Coronary artery (tissue), 2 donors: ENCODE data around the gene EFNB2.

Experiments
- DNase-seq: peaks from one replicate; pipeline ENCODE4 v3.0.0-alpha.2; 2017; ENCODE audit warnings: low spot score
- H3K27ac ChIP-seq, 2 donors: fragments of 200-600 bp; sonication (generic); one replicate each; pipeline ENCODE4 v1.5.1; 2016 to 2019
- H3K4me3 ChIP-seq: fragments of 200-600 bp; sonication (generic); 2 replicates; pipeline ENCODE4 v1.5.1; 2016; ENCODE audit warnings: mild to moderate bottlenecking, moderate library complexity
- TF ChIP-seq, protein P1 (sequence below): fragments of 200-600 bp; sonication (generic); IDR thresholded peaks from one replicate; pipeline ENCODE4 v1.5.1; 2019; ENCODE audit warnings: antibody characterized with exemption

EFNB2 gene

DNA sequence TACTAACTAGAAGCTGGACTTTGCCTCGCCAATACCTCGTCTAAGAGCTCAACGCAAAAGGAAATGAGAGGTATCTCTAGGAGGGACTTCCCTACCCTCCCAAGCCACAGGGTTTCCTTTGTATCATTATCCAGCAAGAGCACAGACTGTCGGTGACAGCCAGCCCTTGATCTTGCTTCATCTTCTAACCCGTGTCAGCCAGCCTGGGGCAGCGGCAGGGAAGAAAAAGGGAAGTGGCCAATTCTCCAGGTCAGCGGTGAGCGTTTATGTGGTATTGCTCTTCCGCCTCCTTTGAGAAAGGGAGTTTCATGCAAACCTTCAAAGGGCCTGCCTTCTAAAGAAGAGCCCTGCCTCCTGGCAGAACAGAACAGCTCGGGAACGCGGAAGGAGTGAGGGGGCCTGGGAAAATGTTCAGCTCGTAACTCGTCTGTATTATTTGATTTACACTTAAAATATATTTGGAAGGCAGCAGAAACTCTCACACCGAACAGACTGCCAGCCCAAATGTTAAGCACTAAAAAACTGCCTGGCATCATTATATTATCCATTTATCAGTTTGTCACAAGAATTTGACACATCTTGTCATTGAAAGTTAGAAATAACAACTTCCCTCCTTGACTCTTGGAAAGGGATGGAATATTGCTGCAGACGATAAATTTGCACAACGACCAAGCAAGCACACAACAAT lies 41.8 kb downstream of the EFNB2 start:
- DNase-seq, result no peak
- Histone ChIP-seq H3K27ac (no peak overlapping the region), H3K4me3 (no peak overlapping the region)
- TF ChIP-seq, protein P1, sequence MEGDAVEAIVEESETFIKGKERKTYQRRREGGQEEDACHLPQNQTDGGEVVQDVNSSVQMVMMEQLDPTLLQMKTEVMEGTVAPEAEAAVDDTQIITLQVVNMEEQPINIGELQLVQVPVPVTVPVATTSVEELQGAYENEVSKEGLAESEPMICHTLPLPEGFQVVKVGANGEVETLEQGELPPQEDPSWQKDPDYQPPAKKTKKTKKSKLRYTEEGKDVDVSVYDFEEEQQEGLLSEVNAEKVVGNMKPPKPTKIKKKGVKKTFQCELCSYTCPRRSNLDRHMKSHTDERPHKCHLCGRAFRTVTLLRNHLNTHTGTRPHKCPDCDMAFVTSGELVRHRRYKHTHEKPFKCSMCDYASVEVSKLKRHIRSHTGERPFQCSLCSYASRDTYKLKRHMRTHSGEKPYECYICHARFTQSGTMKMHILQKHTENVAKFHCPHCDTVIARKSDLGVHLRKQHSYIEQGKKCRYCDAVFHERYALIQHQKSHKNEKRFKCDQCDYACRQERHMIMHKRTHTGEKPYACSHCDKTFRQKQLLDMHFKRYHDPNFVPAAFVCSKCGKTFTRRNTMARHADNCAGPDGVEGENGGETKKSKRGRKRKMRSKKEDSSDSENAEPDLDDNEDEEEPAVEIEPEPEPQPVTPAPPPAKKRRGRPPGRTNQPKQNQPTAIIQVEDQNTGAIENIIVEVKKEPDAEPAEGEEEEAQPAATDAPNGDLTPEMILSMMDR, result no peak

DNA sequence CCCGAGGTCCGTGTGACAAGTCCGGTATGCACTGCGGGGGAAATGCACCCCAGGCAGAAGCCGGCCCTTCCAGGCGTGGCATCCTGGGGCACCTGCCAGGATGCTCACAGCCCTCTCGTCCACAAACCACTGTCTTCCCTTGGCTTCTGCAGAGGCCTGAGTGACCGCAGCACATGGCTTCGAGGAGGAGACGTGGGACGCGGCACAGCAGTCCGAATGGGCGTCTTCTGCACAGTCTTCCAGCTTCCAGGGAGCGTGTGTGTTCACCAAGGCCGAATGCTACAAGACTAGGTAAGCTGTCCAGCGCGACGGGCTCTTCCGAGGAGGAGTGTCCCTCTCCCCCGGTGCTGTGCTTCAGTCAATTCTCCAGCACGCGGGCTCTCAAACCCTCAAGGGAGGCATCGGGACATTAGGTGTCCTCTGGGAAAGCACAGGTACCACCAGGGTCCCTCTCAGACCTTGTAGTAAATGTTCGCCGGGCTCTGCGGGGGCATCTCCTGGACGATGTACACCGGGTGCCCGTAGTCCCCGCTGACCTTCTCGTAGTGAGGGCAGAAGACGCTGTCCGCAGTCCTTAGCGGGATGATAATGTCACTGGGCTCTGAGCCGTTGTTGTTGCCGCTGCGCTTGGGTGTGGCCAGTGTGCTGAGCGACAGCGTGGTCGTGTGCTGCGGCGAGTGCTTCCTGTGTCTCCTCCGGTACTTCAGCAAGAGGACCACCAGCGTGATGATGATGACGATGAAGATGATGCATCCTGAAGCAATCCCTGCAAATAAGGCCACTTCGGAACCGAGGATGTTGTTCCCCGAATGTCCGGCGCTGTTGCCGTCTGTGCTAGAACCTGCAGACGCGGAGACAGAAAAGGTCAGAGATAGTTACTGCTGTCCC lies 42.6 kb downstream of the EFNB2 start:
- no peak overlapping the region for H3K4me3 ChIP-seq
- DNase-seq, result no peak
- no peak overlapping the region for H3K27ac ChIP-seq
- TF ChIP-seq, protein P1, result no peak

DNA sequence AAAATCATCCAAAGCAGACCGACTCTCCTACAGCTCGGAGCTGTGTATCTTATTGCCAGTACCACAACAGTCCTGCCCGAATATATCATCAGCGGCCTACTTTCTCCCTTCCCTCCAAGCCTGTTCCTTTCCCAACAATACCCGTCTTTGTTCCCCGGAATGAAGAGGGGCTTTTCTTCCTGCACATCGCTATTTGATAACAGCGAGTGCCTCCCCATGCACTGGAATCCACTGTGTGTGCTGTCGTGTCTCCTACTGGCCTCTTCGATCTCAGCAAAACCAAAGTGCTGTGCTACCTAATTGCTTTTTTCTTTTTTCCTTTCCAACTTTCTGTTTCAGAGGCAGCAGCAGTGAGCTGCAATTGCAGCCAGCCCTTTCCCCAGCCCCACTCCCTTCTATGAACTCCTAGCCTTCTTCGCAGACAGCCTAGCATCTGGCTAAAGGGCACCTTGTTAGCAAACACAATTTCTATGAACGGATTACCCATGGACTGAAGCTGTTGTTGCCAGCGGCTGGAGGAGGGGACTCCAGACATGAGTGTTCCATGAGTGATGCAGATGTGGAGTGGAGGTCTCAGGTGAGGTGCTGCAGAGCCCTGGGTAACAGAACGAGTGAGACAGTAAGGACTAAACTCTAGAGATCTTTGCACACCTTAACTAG lies 43.4 kb downstream of the EFNB2 start:
- no peak overlapping the region for H3K27ac ChIP-seq
- TF ChIP-seq, protein P1, result no peak
- no peak overlapping the region for H3K4me3 ChIP-seq
- DNase-seq, result no peak

DNA sequence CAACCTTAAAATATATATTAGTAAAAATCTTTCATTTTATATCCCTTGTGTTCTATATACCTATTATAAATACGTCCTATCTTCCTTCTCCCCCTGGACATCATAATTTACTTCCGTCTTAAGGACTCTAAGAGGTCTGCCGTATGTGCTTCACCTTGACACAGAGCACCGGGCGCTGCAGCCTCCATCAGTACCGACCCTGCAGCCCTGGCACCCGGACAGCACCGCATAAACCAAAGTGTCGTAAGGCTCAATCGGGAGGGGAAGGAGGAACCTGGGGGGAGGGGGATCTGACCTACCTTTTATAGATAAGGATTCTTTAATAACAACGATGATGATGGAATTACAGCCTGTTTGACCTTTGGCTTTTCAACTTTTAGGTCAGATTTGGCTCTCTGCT lies 44.0 kb downstream of the EFNB2 start:
- no peak overlapping the region for H3K27ac ChIP-seq
- no peak overlapping the region for H3K4me3 ChIP-seq
- no peak for DNase-seq
- TF ChIP-seq, protein P1, result no peak

DNA sequence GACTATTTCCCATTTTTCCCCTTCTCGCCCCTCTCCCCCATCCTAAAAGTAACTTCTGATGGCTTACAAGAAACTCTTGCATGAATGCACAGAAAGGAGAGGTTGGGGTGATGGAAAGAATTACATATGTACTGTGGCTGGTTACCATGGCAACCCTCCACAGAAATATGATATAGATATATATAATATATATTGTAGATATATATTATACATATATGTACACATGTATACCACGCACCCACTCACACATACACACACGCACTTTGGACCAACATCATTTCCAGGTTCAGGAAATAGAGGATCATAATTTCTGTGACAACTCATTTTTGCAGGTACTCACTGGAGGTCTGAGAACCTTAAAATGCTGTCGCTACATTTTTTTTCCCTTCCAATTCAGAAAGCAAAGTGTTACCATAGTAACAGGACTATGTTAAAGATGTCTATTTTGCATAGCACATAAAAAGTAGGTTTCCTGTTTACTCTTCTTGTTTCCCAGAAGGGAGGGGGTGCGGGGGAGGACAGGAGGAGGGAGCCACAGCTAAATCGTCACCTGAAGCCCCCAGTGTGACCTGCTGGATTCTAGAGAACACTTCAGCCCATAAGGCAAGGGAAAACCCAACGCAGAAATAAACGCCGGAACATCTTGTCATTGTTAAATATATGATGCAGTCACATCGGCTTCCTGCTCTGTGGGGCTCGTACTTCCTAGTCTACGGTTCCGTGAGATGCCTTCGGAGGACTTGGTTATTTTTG lies 44.7 kb downstream of the EFNB2 start:
- no peak for DNase-seq
- Histone ChIP-seq H3K27ac (no peak overlapping the region), H3K4me3 (no peak overlapping the region)
- TF ChIP-seq, protein P1, result no peak

- Histone ChIP-seq H3K27ac (no peak overlapping the region), H3K4me3 (no peak overlapping the region)
- no peak for DNase-seq
- TF ChIP-seq, protein P1, result no peak
These were observed 45.5 kb downstream of the EFNB2 start for GRCh38 chr13:106489849-106490568.
